H1 (cell line): ENCODE data around the gene LPAR6. TPM values are rescaled to one million over a fixed set of nuclear protein-coding genes. Genes with fewer than 3 reads are reported as not detected.

Source experiments
- CTCF ChIA-PET: fragments of 300-600 bp; sonication (Branson Sonifier 250); formaldehyde crosslinking; loops from one replicate; lab custom pipeline; 2021; ENCODE audit not compliant: partially characterized antibody; lab: Charles Lee
- POLR2A ChIA-PET: fragments of 300-600 bp; sonication (Branson Sonifier 250); formaldehyde crosslinking; loops from one replicate; lab custom pipeline; 2021; ENCODE audit warnings: inconsistent platforms; ENCODE audit not compliant: partially characterized antibody; lab: Charles Lee
- DNase-seq, 2 experiments: peaks; one replicate each; pipeline versions ENCODE4 v3.0.0 to v3.0.0-alpha.2; 2010 to 2022; ENCODE audit warnings: low spot score in 2 of 2, low read depth in 1 of 2, mixed read lengths in 1 of 2
- FAIRE-seq: peaks from 2 replicates; lab custom pipeline; 2011; peaks lifted over from hg19 to GRCh38; lab: Jason Lieb, UNC
- H2AFZ ChIP-seq: 2 replicates; pipeline ENCODE4 v1.8.1; 2012; ENCODE audit warnings: low read length, inconsistent platforms
- H2AK5ac ChIP-seq: 2 replicates; pipeline ENCODE4 v1.6.1; 2013; ENCODE audit warnings: low read depth, low read length
- H2BK120ac ChIP-seq: replicated peaks from 2 replicates; pipeline ENCODE3; 2013; ENCODE audit warnings: low read depth, low read length, inconsistent platforms
- H2BK12ac ChIP-seq: 2 replicates; pipeline ENCODE4 v1.6.1; 2013; ENCODE audit warnings: low read depth, low read length
- H2BK15ac ChIP-seq: 2 replicates; pipeline ENCODE4 v1.6.1; 2013; ENCODE audit warnings: low read length
- H2BK20ac ChIP-seq: 2 replicates; pipeline ENCODE4 v1.6.1; 2013; ENCODE audit warnings: low read length
- H2BK5ac ChIP-seq: 2 replicates; pipeline ENCODE4 v1.6.1; 2013; ENCODE audit warnings: low read depth, low read length
- H3K14ac ChIP-seq: 2 replicates; pipeline ENCODE4 v1.6.1; 2013; ENCODE audit warnings: inconsistent platforms; ENCODE audit not compliant: insufficient read length
- H3K18ac ChIP-seq: 2 replicates; pipeline ENCODE4 v1.6.1; 2013; ENCODE audit warnings: low read length; ENCODE audit errors: extremely low read depth
- H3K23ac ChIP-seq: 2 replicates; pipeline ENCODE4 v1.6.1; 2013; ENCODE audit warnings: inconsistent platforms; ENCODE audit not compliant: insufficient read length
- H3K23me2 ChIP-seq: 2 replicates; pipeline ENCODE4 v1.6.1; 2013; ENCODE audit warnings: low read depth, low read length
- H3K27ac ChIP-seq: 2 replicates; pipeline ENCODE4 v1.6.1; 2011; ENCODE audit warnings: low read depth, low read length, inconsistent platforms
- H3K27me3 ChIP-seq, 4 experiments: replicated peaks in 1 of 4; 1 replicate in 1 of 4; 2 replicates in 3 of 4; pipeline versions ENCODE4 v1.6.1 to v1.8.1; 2011 to 2013; ENCODE audit warnings: low read length in 3 of 4, mild to moderate bottlenecking in 3 of 4, inconsistent platforms in 2 of 4, mixed read lengths in 2 of 4, moderate library complexity in 1 of 4; ENCODE audit not compliant: control insufficient read depth in 3 of 4, insufficient read depth in 3 of 4; ENCODE audit errors: extremely low read depth in 1 of 4
- H3K36me3 ChIP-seq, 4 experiments: 2 replicates each; pipeline versions ENCODE4 v1.6.1 to v1.8.1; 2011 to 2013; ENCODE audit warnings: mild to moderate bottlenecking in 4 of 4, low read length in 3 of 4, moderate library complexity in 2 of 4, control low read depth in 1 of 4, inconsistent platforms in 1 of 4; ENCODE audit not compliant: insufficient read depth in 4 of 4, control insufficient read depth in 2 of 4
- H3K4ac ChIP-seq: replicated peaks from 2 replicates; pipeline ENCODE3; 2013; ENCODE audit warnings: low read length, low read depth, mixed read lengths, inconsistent platforms; ENCODE audit not compliant: insufficient read length
- H3K4me1 ChIP-seq, 4 experiments: replicated peaks in 1 of 4; 1 replicate in 1 of 4; 2 replicates in 3 of 4; pipeline versions ENCODE4 v1.6.1 to v1.8.1; 2011 to 2013; ENCODE audit warnings: low read length in 3 of 4, inconsistent platforms in 2 of 4, mixed read lengths in 1 of 4; ENCODE audit not compliant: insufficient read depth in 4 of 4, control insufficient read depth in 3 of 4
- H3K4me2 ChIP-seq, 2 experiments: 2 replicates each; pipeline versions ENCODE4 v1.6.1 to v1.8.1; 2011 to 2013; ENCODE audit warnings: low read depth in 2 of 2, low read length in 2 of 2, control low read depth in 1 of 2, inconsistent platforms in 1 of 2, mild to moderate bottlenecking in 1 of 2; ENCODE audit not compliant: insufficient read depth in 1 of 2
- H3K4me3 ChIP-seq, 4 experiments: fragments of 200-600, 300-600 bp in 1 of 4; sonication (generic), shearing (Covaris generic), sonication (Bioruptor Twin) in 1 of 4; 2 replicates each; pipeline versions ENCODE4 v1.5.1 to v1.8.1; 2011 to 2016; ENCODE audit warnings: low read length in 4 of 4, low read depth in 3 of 4, control low read depth in 2 of 4, inconsistent platforms in 2 of 4, mild to moderate bottlenecking in 2 of 4, mixed read lengths in 1 of 4, moderate library complexity in 1 of 4; ENCODE audit not compliant: insufficient read depth in 2 of 4; ENCODE audit errors: extremely low read depth in 1 of 4
- H3K56ac ChIP-seq: replicated peaks from 2 replicates; pipeline ENCODE3; 2013; ENCODE audit warnings: low read depth, mild to moderate bottlenecking, mixed read lengths, low read length, inconsistent platforms; ENCODE audit not compliant: insufficient read length
- H3K79me1 ChIP-seq: 2 replicates; pipeline ENCODE4 v1.6.1; 2013; ENCODE audit warnings: low read depth, low read length, control low read depth
- H3K79me2 ChIP-seq, 2 experiments: 2 replicates each; pipeline versions ENCODE4 v1.6.1 to v1.8.1; 2012 to 2013; ENCODE audit warnings: low read length in 2 of 2, mild to moderate bottlenecking in 2 of 2, inconsistent platforms in 1 of 2; ENCODE audit not compliant: insufficient read depth in 2 of 2, control insufficient read depth in 1 of 2
- H3K9ac ChIP-seq, 4 experiments: replicated peaks in 1 of 4; 1 replicate in 1 of 4; 2 replicates in 3 of 4; pipeline versions ENCODE4 v1.6.1 to v1.8.1; 2011 to 2013; ENCODE audit warnings: low read depth in 3 of 4, low read length in 3 of 4, control low read depth in 2 of 4, mild to moderate bottlenecking in 2 of 4, moderate library complexity in 2 of 4, inconsistent platforms in 1 of 4; ENCODE audit errors: extremely low read depth in 1 of 4
- H3K9me3 ChIP-seq, 2 experiments: 2 replicates each; pipeline versions ENCODE4 v1.6.1 to v1.8.1; 2012 to 2013; ENCODE audit warnings: mild to moderate bottlenecking in 2 of 2, moderate library complexity in 2 of 2, control low read depth in 1 of 2, inconsistent platforms in 1 of 2, low read depth in 1 of 2, low read length in 1 of 2, mixed read lengths in 1 of 2; ENCODE audit not compliant: insufficient read depth in 2 of 2
- H4K20me1 ChIP-seq, 2 experiments: replicated peaks in 1 of 2; 2 replicates each; pipeline versions ENCODE3 to v1.8.1; 2011 to 2013; ENCODE audit warnings: inconsistent platforms in 2 of 2, low read length in 2 of 2, mild to moderate bottlenecking in 1 of 2; ENCODE audit not compliant: insufficient read depth in 2 of 2, control insufficient read depth in 1 of 2
- H4K5ac ChIP-seq: 2 replicates; pipeline ENCODE4 v1.6.1; 2013; ENCODE audit warnings: low read length, low read depth, mixed read lengths, inconsistent platforms; ENCODE audit not compliant: insufficient read length
- H4K8ac ChIP-seq: 2 replicates; pipeline ENCODE4 v1.8.0; 2013; ENCODE audit warnings: mild to moderate bottlenecking, moderate library complexity, low read length, inconsistent platforms; ENCODE audit not compliant: insufficient read depth; ENCODE audit errors: extremely low read depth
- H4K91ac ChIP-seq: replicated peaks from 2 replicates; pipeline ENCODE3; 2013; ENCODE audit warnings: low read length, mixed read lengths, inconsistent platforms; ENCODE audit not compliant: insufficient read length
- ASH2L ChIP-seq: fragments of 200-600, 300-600 bp; sonication (generic); IDR thresholded peaks from one replicate; pipeline ENCODE4 v1.7.1; 2017; ENCODE audit warnings: low read length
- ATF3 ChIP-seq: IDR thresholded peaks from 2 replicates; pipeline ENCODE4 v1.6.1; 2011; ENCODE audit warnings: low read depth, mild to moderate bottlenecking, low read length; ENCODE audit not compliant: insufficient read depth
- BCL11A ChIP-seq, 2 experiments: IDR thresholded peaks; one replicate each; pipeline ENCODE4 v1.6.1; 2011; ENCODE audit warnings: low read depth in 2 of 2, low read length in 2 of 2, mild to moderate bottlenecking in 2 of 2
- CBX5 ChIP-seq: fragments of 300-800, 300-1000 bp; sonication (generic); IDR thresholded peaks from 2 replicates; pipeline ENCODE4 v1.7.1; 2016; ENCODE audit warnings: antibody characterized with exemption, low read length, low read depth
- EP300 ChIP-seq, 2 experiments: IDR thresholded peaks; 1 replicate in 1 of 2; 2 replicates in 1 of 2; pipeline ENCODE4 v1.6.1; 2011 to 2012; ENCODE audit warnings: low read depth in 2 of 2, low read length in 2 of 2, mild to moderate bottlenecking in 2 of 2, borderline replicate concordance in 1 of 2, inconsistent platforms in 1 of 2, moderate library complexity in 1 of 2
- FOSL1 ChIP-seq: IDR thresholded peaks from 2 replicates; pipeline ENCODE4 v1.6.1; 2011; ENCODE audit warnings: mild to moderate bottlenecking, low read depth, low read length, moderate library complexity; ENCODE audit not compliant: insufficient read depth
- HDAC6 ChIP-seq: IDR thresholded peaks from one replicate; pipeline ENCODE4 v1.7.1; 2012; ENCODE audit warnings: low read depth, mild to moderate bottlenecking, inconsistent platforms, low read length, moderate library complexity
- KDM4A ChIP-seq: IDR thresholded peaks from one replicate; pipeline ENCODE4 v1.7.1; 2012; ENCODE audit warnings: low read depth, mild to moderate bottlenecking, moderate library complexity, low read length, inconsistent platforms; ENCODE audit not compliant: severe bottlenecking
- NRF1 ChIP-seq: IDR thresholded peaks from 2 replicates; pipeline ENCODE4 v1.6.1; 2011; ENCODE audit warnings: mild to moderate bottlenecking, low read depth, low read length, improper control_type of control experiment
- POLR2AphosphoS5 ChIP-seq: IDR thresholded peaks from 2 replicates; pipeline ENCODE4 v1.6.1; 2011; ENCODE audit warnings: low read depth, low read length
- RXRA ChIP-seq: IDR thresholded peaks from 2 replicates; pipeline ENCODE4 v1.6.1; 2011; ENCODE audit warnings: low read depth, mild to moderate bottlenecking, low read length, moderate library complexity; ENCODE audit not compliant: insufficient read depth
- SIRT6 ChIP-seq: IDR thresholded peaks from one replicate; pipeline ENCODE4 v1.7.1; 2012; ENCODE audit warnings: low read length, inconsistent platforms
- TBP ChIP-seq: IDR thresholded peaks from 2 replicates; pipeline ENCODE4 v1.6.1; 2011; ENCODE audit warnings: low read depth, low read length, improper control_type of control experiment
- YY1 ChIP-seq: IDR thresholded peaks from 2 replicates; pipeline ENCODE4 v1.6.1; 2011; ENCODE audit warnings: low read depth, mild to moderate bottlenecking, low read length
- WGBS, 2 experiments: shearing (Covaris generic) in 1 of 2; methylation state at CpG; one replicate each; pipeline versions ENCODE4 v1.1.6 to v1.1.7; 2013 to 2015; ENCODE audit warnings: low lambda C conversion rate in 2 of 2, mixed read lengths in 2 of 2, inconsistent platforms in 1 of 2, low coverage in 1 of 2, missing lambda C conversion rate in 1 of 2; ENCODE audit not compliant: insufficient replicate concordance in 2 of 2, insufficient coverage in 1 of 2, insufficient read length in 1 of 2; ENCODE audit errors: extremely low coverage in 1 of 2, missing lambda C conversion rate in 1 of 2; 5-methylcytosine and 5-hydroxymethylcytosine counted together
- polyA plus RNA-seq, 7 experiments: library from polyadenylated mRNA; depleted of rRNA in 3 of 7; stranded (reverse) in 5 of 7; unstranded in 2 of 7; fragments of >200 nt in 5 of 7; fragments of 200-250 nt in 2 of 7; gene quantifications; 1 replicate in 5 of 7; 2 replicates in 1 of 7; 4 replicates in 1 of 7; pipeline versions ENCODE4 v1.2.1 to v1.2.3, GENCODE V29; 2011 to 2013; ENCODE audit warnings: missing spikeins in 2 of 7, mixed read lengths in 2 of 7
- total RNA-seq: library from RNA; stranded (reverse); fragmentation: NEBNext Ultra II Directional; extraction: Animal tissue kit (Norgen Biotek cat#: 25700); gene quantifications from 2 replicates; pipeline ENCODE4 v1.2.1, GENCODE V29; 2021

Gene LPAR6
- total and polyA plus RNA-seq, 2 of the 8 experiments (the other 6 are each of a cell fraction or from before 2014, with no cell fraction given), result 0.50 to 0.97 TPM

DNA sequence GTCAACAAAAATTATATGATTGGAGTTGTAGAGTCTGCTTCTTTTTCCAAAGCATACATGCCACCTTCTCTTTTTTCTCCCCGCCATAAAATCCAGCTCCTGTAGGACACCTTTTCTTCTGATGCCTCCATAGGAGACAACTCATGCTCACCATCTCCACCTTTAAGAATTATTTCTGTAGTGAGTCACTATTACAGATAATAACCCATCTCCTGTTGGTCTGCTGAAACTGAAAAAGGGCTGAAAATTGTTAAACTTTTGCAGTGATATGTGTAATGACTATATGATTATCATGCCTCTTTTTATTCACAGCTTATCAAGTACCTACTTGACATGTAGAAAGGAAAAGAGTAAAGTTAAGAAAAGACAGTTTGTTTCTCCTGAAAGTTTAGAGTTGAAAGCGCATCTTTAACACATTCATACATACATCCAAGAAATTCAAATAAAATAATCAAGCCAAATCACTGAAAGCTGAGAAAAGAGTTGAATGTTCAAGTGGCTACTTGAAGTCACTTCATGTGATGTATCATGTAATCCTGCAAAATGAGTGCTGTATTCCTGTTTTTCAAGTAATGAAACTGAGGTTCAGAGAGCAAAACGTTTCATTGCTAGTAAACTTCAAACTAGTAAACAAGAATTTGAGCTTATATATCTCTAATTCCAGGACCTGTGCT, 35.5 kb upstream of the LPAR6 start:
- Histone ChIP-seq H3K4me2 (no peak overlapping the region), H4K91ac (no peak overlapping the region), H3K14ac (no peak overlapping the region), H3K4ac (no peak overlapping the region), H3K23me2 (no peaks in the 10 kb centered on the region), H3K23ac (no peak overlapping the region), H2BK12ac (no peak overlapping the region), H2BK15ac (no peak overlapping the region), H4K8ac (no peak overlapping the region), H3K79me1 (no peaks in the 10 kb centered on the region), H3K27ac (no peak overlapping the region), H3K4me3 (no peak overlapping the region), H2BK120ac (no peak overlapping the region), H3K9ac (no peak overlapping the region), H3K27me3 (no peaks in the 10 kb centered on the region), H3K36me3 (no peaks in the 10 kb centered on the region), H3K9me3 (no peaks in the 10 kb centered on the region), H2AK5ac (no peak overlapping the region), H2BK5ac (no peak overlapping the region), H3K18ac (no peak overlapping the region), H2BK20ac (no peak overlapping the region), H3K4me1 (peaks cover 0 to 2% (median 0%) of the 10 kb centered on the region in 4 experiments; a peak in 1 of 7 replicates), H4K20me1 (no peaks in the 10 kb centered on the region), H3K79me2 (no peaks in the 10 kb centered on the region), H2AFZ (no peak overlapping the region), H3K56ac (no peak overlapping the region), H4K5ac (no peak overlapping the region)
- no peak for FAIRE-seq
- CTCF ChIA-PET, result no interaction called here
- POLR2A ChIA-PET, result no interaction called here
- no peak for DNase-seq
- WGBS, 2 experiments, result 94% methylated on average over 3 of the region's 3 CpGs; no CpG with 5 or more reads in 1 of the 2 experiments
- TF ChIP-seq YY1 (no peak), SIRT6 (no peak), ASH2L (no peak), RXRA (no peak), KDM4A (no peak), BCL11A (IDR thresholded peaks at IDR 0.05; ENCODE audit: low read depth in 2 of 2, low read length in 2 of 2) (no peak), POLR2AphosphoS5 (no peak), NRF1 (no peak), ATF3 (no peak), CBX5 (no peak), HDAC6 (no peak), EP300 (IDR thresholded peaks at IDR 0.05; ENCODE audit: borderline replicate concordance in 1 of 2, low read depth in 2 of 2, low read length in 2 of 2) (no peak), TBP (no peak), FOSL1 (no peak)
